ENCODE data around the gene HJV.
A peak's percentile ranks its signal among the peaks of the same experiment; 100 is the strongest.
"Not testable (repeated sequence)": the region's sequence is repeated elsewhere in the genome, so short reads cannot be mapped to it uniquely, and the experiment has no call there.

The HJV gene, protein sequence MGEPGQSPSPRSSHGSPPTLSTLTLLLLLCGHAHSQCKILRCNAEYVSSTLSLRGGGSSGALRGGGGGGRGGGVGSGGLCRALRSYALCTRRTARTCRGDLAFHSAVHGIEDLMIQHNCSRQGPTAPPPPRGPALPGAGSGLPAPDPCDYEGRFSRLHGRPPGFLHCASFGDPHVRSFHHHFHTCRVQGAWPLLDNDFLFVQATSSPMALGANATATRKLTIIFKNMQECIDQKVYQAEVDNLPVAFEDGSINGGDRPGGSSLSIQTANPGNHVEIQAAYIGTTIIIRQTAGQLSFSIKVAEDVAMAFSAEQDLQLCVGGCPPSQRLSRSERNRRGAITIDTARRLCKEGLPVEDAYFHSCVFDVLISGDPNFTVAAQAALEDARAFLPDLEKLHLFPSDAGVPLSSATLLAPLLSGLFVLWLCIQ

DNA sequence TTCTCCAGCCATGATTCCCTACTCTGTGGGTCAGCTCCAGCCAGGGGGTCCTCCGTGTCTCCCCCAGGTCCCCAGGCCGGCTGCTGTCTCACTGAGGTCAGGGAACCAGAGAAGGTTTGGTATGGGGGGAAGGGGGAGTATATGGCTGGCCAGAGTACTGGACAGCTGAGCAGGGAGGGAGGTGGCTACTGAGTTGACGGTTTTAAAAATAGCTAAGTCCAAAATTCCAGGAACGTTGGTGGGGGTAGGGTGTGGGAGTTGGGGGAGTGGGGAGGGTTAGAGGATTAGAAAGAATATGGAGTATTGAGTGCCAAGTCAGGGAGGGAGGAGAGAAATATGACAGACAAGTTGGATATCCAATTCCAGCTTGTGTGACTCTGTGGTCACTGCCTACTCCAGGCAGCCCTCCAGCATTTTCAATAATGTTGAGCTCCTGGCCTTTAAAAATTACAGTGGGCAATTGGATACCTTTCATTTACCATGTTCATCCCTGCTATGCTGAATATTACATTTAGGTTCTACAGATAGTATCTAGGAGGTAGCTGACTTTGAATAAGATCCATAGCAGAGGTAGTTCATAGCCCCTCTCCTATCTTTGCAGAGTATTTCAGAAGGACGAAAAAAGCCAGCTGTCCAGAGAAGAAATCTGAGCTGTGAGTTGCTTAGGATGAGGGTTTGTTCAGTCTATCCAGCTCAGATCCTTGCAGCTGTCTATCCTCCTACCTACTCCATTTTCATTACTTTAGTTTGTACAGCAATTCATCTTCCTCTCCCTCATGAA lies at the start of gene HJV:
TSS of gene HJV (minus strand) at position 114 of the 781 bp plus-strand sequence. CDS start 1,504 bp downstream, outside the sequence.
- DNase-seq, result no peak

GRCh38 chr1:146059148-146059547 lies 37.6 kb upstream of the HJV start:
- DNase-seq, result not testable (repeated sequence)

DNA sequence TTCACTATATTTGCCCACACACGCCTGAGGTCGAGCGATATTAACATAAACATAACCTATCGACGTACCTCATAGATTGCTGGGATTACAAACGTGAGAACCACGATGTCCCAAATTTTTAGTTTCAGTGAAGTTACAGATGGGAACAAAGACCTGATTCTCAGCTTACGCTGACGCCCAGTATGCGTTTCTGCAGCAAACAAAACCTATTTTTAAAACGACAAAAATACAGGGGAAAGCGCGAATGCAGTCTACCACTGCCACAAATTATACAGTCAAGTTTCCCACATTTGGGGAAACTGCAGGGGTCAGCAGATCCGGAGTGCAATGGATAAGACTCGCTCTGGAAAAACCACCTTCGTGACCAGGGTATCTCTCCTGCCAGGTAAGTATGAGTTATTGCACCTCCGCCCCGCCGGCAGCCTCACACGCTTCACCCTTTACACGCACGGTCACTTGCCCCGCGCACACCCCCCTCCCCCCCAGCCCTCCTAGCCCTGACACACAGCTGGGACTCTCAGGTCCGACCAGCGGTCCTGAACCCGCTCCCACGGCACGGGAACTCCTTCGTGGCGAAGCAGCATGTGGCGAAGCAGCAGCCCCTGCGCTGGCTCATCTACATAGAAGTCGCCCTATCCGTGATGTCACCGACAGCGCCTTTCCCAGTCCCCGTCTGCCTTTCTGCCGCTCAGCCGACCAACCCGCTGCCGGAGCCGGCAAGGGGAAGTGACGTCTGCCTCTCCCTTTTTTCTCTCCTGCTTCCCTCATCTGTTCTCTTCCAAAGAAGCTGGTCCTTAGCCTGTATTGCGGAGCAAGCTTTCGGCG lies 30.5 kb upstream of the HJV start:
- peak; percentile 97 for DNase-seq

- no peak for DNase-seq
Measured at GRCh38 chr1:146051452-146051851, 29.9 kb upstream of the HJV start.

DNA sequence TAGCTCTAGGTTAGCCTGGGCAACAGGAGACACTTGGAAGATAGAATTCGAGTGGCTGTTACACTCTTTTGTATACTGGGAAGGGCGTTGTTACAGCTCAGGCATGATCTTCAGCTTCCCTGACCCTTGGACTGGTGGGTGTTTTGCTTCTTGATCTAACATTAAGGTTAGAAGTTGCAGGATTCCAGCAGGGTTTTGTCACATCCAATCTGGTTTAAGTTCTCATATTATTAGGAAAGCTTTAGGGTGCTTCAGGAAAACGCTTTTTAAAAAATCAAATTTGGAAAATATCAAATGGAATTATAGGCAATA lies 29.1 kb upstream of the HJV start:
- not testable (repeated sequence) for DNase-seq

DNA sequence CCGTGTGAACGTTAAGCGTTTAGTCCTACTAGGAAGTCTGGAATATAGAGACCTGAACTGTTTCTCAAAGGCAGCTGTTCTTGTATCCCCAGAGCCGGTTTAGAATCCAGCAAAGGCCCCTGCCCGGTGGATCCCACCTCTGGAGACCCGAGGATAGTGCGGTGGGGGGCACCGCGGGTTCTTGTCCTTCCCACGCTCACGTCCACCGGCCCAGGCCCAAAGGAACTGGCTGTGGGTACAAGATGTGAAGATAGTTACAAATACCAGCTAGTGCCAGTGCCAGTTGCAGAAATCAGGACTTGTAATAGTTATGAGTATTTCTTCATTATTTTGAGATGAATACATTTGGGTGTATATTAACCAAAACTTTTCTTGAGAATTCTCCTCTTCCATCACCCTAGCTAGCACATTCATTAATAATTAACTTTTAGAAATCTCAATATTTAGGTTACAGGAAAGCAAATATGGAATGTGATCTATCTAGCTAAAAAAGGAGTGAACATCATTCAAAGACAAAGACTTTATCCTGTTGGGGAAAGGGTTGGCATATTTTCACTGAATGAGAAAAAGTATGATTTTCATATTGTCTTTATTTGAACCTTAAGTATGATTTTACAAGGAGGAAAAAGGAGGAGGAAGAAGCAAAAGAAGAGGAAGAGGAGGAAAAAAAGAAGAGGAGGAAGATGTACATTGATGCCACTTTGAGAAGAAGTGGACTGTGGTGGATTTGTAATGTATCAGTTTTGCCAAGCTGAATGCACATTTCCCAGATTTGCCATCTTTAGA lies 28.5 kb upstream of the HJV start:
- peak; percentile 35 for DNase-seq

- DNase-seq, result no peak
Measured at GRCh38 chr1:146049436-146049835, 27.9 kb upstream of the HJV start.

DNA sequence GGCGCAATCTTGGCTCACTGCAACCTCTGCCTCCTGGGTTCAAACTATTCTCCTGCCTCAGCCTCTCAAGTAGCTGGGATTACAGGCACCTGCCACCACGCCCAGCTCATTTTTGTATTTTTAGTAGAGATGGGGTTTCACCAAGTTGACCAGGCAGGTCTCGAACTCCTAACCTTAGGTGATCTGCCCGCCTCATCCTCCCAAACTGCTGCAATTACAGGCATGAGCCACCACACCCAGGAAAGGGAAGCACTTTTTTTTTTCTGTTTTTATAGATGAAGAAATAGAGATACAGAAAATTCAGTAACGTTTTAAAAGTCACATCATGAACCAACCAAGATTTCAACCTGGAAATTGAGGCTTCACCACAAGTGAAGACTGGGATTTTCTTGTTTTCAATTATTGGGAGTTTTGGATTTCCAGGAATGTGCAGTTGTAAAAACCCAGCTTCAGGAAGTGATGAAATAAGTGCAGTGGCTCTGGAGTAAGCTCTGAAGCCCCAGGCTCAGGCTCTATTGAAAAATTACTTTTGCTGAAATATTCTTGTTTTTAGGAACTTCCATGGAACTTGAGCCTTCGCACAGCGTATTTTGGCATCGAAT lies 27.1 kb upstream of the HJV start:
- not testable (repeated sequence) for DNase-seq

DNA sequence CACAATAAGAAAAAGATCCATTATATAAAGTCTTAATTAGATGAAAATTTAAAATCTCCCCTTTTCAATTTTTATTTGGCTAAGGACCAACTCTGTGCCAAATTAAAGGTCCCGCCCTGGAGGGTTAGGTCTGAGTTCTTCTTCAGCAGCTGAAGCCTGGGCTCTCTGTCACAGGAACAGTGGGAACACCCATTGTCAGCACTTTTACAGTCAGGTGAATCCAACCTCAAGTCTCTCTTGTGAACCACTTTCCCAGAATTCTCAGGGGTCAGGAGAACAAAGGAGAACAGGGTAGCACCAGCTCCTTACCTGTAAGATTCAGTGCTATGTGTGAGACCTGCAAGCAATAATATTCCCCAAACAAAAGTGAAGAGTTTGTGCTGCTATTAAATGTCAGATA lies 25.1 kb upstream of the HJV start:
- DNase-seq, result no peak

DNA sequence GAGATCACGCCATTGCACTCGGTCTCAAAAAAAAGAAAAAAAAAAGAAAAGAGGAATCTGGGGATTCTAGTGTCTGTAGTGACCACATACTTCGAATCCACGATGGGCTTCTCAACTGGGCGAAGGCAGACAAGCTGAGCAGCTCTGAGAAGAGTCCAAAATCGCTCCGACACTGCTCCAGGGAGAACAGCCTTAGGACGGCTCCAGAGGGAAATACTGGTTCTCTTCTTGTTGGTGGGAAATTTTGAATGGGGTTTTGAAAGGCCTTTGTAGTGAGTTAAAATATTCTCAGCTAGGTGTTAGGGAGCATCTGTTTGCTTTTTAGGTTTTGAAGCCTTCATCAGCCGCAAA lies 18.3 kb upstream of the HJV start:
- no peak for DNase-seq

- peak; percentile 75 for DNase-seq
Measured at GRCh38 chr1:146036965-146037646, 15.6 kb upstream of the HJV start.

DNA sequence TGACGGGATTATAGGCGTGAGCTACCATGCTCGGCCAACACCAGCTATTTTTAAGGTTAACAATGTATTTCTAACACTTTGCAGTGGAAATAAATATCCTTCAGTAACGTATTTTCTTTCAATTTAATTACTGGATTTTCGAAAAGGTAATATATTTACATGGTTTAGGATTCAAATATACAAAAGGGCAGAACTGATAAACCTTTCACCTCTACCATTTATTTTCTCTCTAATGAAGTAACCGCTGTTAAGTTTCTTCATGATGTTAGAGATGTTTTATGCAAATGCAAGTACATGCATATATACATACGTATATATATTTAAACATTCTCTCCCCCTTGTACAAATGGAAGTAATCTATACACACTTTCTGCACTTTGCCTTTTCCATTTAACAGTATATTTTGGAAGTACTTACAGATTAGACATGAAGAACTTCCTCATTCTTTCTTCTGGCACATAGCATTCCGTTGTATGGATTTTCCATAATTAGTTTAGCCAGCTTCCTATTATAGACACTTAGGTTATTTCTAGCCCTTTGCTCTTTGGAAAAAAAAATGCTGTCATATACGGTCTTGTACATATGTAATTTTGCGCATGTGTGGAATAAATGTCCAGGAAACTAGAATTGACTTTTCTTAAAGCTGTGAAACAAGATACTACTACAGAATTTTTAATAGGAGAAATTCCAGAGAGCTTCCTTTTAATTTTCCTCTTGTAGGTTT lies 14.9 kb upstream of the HJV start:
- peak; percentile 66 for DNase-seq

DNA sequence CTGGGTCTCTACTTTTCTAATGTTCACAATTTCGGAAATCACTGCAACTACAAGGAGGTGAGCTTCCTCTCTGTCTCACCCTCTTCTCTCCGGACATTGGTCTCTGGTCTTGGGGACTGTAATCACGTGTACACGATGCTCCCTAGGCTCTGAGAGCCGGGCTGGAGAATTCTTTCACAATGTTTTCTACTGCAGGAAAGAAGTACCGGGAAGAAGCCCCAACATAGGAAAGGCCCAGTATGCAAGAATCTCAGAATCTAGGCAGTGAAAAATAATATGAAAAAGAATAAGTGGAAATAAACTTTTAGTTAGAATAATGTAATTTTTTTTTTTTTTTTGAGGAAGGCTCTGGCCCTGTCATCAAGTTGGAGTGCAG lies 13.5 kb upstream of the HJV start:
- no peak for DNase-seq

- peak; percentile 57 for DNase-seq
Measured at GRCh38 chr1:146032631-146033219, 11.2 kb upstream of the HJV start.

- no peak for DNase-seq
Measured at GRCh38 chr1:146031476-146031875, 9.9 kb upstream of the HJV start.

DNA sequence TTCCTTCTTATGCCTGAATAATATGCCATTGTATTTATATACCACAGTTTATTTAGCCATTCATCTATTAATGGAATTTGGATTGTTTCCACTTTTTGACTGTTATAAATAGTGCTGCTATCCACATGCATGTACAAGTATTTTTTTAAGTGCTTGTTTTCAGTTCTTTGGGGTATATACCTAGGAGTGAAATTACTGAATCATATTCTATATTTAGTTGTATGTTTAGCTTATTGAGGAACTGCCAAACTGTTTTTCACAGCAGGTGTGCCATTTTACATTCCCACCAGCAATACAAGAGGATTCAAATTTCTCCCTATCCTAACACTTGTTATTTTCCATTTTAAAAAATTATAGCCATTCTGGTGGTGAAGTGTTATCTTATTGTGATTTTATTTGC lies 7.6 kb upstream of the HJV start:
- no peak for DNase-seq

GRCh38 chr1:146026650-146027049 lies 5.1 kb upstream of the HJV start:
- DNase-seq, result not testable (repeated sequence)

DNA sequence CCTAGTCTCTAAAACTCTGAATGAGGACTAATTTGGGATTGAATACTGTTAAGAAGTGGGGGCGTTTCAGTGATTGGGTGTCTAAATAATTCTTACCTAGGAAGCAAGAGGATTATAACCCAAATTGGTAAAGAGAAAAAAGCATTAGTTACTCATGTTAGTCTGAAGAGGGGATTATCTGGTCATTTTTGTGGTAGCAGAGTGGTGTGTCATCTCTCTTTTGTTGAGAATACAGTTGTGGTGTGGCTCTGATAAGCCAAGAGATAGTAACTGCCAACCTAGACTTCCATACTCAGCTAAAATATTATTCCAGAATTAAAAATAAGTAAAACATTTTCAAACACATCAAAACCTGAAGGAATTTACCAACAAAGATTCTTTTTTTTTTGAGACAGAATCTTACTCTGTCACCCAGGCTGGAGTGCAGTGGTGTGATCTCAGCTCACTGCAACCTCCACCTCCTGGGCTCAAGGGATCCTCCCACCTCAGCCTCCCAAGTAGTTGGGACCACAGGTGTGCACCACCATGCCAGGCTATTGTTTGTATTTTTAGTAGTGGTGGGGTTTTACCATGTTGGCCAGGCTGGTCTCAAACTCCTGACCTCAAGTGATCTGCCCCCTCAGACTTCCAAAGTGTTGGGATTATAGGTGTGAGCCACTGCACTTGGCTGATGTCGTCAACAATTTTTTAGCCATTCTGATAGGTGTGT lies 4.4 kb upstream of the HJV start:
- DNase-seq, result not testable (repeated sequence)

DNA sequence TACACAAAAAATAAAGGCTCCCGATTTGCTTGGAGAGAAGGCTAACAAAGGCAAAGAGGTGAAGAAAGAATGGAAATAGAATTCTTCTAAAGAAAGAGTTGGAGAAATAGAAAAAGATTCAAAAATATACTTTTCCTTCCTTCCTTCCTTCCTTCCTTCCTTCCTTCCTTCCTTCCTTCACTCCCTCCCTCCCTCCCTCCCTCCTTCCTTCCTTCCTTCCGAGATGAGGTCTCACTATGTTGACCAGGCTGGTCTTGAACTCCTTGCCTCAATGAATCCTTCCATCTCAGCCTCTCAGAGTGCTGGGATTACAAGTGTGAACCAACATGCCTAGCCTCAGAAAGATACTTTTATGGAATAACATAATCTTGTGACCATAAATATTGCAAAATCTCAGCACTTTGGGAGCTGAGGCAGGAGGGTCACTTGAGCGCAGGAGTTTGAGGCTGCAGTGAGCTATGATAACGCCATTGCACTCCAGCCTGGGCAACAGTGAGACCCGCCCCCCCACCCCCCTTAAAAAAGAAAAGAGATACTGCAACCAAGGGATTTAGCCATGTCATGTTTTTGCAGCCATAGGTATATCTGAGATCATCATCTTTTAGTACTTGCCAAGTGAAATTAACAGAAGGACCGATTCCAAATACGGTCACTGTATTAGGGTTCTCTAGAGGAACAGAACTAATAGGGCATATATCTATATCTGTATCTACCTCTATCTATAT lies 1.0 kb upstream of the HJV start:
- DNase-seq, result no peak
